ENCODE measurements around the gene MRPL24. TPM values are rescaled to one million over a fixed set of nuclear protein-coding genes. Genes with fewer than 3 reads are reported as not detected.

Gene MRPL24
- total and polyA plus RNA-seq, 2 of the 8 experiments (the other 6 are each of a cell fraction or from before 2014, with no cell fraction given), result 29.7 to 35.2 TPM

DNA sequence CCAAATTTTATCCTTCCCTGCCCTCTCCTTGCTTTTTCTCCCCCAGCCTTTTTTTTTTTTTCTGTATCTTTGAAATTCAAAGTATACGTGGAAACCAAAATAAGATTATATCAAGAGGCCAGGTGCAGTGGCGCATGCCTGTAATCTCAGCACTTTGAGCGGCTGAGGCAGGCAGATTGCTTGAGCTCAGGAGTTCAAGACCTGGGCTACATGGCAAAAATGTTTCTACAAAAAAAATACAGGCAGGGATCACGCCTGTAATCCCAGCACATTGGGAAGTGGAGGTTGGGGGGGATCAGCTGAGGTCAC, 19.9 kb upstream of the MRPL24 start (continued):
- TF ChIP-seq, protein P1, sequence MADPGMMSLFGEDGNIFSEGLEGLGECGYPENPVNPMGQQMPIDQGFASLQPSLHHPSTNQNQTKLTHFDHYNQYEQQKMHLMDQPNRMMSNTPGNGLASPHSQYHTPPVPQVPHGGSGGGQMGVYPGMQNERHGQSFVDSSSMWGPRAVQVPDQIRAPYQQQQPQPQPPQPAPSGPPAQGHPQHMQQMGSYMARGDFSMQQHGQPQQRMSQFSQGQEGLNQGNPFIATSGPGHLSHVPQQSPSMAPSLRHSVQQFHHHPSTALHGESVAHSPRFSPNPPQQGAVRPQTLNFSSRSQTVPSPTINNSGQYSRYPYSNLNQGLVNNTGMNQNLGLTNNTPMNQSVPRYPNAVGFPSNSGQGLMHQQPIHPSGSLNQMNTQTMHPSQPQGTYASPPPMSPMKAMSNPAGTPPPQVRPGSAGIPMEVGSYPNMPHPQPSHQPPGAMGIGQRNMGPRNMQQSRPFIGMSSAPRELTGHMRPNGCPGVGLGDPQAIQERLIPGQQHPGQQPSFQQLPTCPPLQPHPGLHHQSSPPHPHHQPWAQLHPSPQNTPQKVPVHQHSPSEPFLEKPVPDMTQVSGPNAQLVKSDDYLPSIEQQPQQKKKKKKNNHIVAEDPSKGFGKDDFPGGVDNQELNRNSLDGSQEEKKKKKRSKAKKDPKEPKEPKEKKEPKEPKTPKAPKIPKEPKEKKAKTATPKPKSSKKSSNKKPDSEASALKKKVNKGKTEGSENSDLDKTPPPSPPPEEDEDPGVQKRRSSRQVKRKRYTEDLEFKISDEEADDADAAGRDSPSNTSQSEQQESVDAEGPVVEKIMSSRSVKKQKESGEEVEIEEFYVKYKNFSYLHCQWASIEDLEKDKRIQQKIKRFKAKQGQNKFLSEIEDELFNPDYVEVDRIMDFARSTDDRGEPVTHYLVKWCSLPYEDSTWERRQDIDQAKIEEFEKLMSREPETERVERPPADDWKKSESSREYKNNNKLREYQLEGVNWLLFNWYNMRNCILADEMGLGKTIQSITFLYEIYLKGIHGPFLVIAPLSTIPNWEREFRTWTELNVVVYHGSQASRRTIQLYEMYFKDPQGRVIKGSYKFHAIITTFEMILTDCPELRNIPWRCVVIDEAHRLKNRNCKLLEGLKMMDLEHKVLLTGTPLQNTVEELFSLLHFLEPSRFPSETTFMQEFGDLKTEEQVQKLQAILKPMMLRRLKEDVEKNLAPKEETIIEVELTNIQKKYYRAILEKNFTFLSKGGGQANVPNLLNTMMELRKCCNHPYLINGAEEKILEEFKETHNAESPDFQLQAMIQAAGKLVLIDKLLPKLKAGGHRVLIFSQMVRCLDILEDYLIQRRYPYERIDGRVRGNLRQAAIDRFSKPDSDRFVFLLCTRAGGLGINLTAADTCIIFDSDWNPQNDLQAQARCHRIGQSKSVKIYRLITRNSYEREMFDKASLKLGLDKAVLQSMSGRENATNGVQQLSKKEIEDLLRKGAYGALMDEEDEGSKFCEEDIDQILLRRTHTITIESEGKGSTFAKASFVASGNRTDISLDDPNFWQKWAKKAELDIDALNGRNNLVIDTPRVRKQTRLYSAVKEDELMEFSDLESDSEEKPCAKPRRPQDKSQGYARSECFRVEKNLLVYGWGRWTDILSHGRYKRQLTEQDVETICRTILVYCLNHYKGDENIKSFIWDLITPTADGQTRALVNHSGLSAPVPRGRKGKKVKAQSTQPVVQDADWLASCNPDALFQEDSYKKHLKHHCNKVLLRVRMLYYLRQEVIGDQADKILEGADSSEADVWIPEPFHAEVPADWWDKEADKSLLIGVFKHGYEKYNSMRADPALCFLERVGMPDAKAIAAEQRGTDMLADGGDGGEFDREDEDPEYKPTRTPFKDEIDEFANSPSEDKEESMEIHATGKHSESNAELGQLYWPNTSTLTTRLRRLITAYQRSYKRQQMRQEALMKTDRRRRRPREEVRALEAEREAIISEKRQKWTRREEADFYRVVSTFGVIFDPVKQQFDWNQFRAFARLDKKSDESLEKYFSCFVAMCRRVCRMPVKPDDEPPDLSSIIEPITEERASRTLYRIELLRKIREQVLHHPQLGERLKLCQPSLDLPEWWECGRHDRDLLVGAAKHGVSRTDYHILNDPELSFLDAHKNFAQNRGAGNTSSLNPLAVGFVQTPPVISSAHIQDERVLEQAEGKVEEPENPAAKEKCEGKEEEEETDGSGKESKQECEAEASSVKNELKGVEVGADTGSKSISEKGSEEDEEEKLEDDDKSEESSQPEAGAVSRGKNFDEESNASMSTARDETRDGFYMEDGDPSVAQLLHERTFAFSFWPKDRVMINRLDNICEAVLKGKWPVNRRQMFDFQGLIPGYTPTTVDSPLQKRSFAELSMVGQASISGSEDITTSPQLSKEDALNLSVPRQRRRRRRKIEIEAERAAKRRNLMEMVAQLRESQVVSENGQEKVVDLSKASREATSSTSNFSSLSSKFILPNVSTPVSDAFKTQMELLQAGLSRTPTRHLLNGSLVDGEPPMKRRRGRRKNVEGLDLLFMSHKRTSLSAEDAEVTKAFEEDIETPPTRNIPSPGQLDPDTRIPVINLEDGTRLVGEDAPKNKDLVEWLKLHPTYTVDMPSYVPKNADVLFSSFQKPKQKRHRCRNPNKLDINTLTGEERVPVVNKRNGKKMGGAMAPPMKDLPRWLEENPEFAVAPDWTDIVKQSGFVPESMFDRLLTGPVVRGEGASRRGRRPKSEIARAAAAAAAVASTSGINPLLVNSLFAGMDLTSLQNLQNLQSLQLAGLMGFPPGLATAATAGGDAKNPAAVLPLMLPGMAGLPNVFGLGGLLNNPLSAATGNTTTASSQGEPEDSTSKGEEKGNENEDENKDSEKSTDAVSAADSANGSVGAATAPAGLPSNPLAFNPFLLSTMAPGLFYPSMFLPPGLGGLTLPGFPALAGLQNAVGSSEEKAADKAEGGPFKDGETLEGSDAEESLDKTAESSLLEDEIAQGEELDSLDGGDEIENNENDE (IDR thresholded peaks at IDR 0.05; ENCODE audit: insufficient replicate concordance, low read length), result no peak
- no peak for TF ChIP-seq SAP30 (IDR thresholded peaks at IDR 0.05; ENCODE audit: insufficient read depth, insufficient replicate concordance, low read length)
- no peak for TF ChIP-seq CHD2 (IDR thresholded peaks at IDR 0.05; ENCODE audit: low read length)
- no peak for TF ChIP-seq CBX8 (IDR thresholded peaks at IDR 0.05; ENCODE audit: borderline replicate concordance, low read depth, low read length)

Data from H1 (cell line).